Measurements from ENCODE around the gene R3HDM2.

DNA sequence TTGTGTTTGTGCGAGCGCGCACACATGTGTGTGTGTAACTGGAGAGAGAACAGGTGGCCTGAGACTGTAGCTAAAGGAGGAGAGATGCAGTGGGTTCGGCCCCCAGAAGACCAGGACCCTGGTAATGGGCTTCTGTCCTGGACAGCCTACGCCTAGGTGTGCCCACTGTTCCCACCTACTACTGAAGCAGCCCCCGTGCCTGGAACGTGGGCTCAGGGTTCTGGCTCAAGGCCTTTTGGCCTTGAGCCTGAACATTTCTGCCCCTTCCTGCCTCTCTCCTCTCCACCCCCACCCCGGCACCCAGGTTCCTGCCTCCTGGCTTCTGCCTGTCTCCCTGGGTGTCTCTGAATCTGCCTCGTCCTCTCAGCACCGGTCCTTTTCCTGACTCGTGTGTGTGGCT lies 215.8 kb downstream of the R3HDM2 start:
- TF ChIP-seq, protein P1, sequence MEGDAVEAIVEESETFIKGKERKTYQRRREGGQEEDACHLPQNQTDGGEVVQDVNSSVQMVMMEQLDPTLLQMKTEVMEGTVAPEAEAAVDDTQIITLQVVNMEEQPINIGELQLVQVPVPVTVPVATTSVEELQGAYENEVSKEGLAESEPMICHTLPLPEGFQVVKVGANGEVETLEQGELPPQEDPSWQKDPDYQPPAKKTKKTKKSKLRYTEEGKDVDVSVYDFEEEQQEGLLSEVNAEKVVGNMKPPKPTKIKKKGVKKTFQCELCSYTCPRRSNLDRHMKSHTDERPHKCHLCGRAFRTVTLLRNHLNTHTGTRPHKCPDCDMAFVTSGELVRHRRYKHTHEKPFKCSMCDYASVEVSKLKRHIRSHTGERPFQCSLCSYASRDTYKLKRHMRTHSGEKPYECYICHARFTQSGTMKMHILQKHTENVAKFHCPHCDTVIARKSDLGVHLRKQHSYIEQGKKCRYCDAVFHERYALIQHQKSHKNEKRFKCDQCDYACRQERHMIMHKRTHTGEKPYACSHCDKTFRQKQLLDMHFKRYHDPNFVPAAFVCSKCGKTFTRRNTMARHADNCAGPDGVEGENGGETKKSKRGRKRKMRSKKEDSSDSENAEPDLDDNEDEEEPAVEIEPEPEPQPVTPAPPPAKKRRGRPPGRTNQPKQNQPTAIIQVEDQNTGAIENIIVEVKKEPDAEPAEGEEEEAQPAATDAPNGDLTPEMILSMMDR (IDR thresholded peaks at IDR 0.05; ENCODE audit: poor library complexity, severe bottlenecking) = no peak
- TF ChIP-seq RAD21 (conservative IDR thresholded peaks at IDR 0.05) (no peak), EZH2 (IDR thresholded peaks at IDR 0.05; ENCODE audit: borderline replicate concordance, insufficient read depth, low read length, poor library complexity, severe bottlenecking) (no peak), TAF1 (IDR thresholded peaks at IDR 0.05; ENCODE audit: low read depth) (no peak), EP300 (conservative IDR thresholded peaks at IDR 0.05; ENCODE audit: poor library complexity, severe bottlenecking) (no peak)

Data from neural cell (in vitro differentiated cells).